NCI-H1417 (cell line): ENCODE results near the gene MC2R.

Experiments
- DNase-seq, 3 experiments: peaks; one replicate each; lab custom pipeline; 2025; lab: John Stamatoyannopoulos, UW

Gene MC2R

DNA sequence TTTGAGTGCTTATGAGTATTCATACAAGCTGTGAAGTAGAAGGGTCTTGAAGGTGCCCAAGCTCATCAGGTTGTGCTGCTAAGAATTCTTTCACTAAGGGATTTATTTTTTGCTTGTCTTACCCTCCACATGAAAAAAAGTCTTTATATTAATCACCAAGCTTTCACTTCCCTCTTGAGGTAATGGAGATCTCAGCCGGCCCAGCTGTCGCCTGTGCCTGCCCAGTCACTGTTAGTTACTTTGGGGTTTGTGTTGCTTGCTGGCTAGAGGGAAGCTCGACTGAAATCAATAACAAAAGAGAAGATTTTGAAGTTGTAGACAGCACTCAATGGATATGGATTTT is 21.9 kb downstream of the MC2R start:
- DNase-seq = no peak

DNA sequence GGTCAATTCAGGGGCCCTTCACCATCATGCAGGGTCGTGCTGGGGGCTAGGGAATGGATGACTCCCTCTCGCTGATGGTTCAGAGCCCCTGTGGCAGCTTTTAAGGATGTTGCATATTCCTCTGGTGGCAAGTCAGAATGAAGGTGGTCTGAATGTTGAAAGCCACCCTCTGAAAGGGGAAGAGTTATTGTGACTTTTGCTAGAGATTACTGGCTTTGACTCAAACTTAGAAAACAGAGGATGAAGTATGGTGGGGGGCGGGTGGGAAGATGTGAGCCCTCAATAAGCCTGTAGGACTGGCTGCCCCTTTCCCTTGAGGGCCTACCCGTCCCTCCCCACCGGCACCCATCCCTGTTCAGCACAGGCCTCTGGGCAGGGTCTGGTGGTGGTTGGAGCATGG is 23.2 kb downstream of the MC2R start:
- DNase-seq = no peak

DNA sequence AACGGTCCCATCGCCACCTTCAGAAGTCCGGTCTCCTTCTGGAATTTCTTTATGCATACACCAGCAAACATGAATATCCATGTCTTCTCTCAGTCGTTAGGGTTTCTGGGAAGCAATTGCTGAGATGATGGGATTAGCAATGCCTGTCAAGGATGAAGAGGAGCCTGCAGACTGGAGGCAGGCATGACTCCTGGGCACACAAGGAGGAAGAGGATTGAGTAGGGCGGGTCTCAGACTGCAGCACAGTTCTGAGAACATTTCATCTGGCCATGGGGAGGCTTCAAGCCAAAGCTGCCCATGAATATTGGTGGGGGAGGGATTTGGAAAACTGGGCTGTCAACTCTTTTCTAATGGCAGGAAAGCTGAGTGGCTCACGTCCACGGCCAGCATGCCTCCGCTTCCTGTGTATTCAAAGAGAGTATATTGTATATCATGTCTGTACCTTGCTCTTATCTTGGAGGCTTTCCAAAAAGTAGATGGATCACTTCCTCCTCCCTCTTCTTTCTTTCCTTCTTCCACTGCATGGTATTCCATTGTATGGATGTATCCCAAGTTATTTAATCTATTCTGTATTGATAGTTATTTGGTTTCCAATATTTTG is 24.5 kb downstream of the MC2R start:
- DNase-seq = no peak

- no peak for DNase-seq
These were observed 25.7 kb downstream of the MC2R start for GRCh38 chr18:13889671-13890070.

GRCh38 chr18:13888191-13888716 is 27.1 kb downstream of the MC2R start:
- no peak for DNase-seq

DNA sequence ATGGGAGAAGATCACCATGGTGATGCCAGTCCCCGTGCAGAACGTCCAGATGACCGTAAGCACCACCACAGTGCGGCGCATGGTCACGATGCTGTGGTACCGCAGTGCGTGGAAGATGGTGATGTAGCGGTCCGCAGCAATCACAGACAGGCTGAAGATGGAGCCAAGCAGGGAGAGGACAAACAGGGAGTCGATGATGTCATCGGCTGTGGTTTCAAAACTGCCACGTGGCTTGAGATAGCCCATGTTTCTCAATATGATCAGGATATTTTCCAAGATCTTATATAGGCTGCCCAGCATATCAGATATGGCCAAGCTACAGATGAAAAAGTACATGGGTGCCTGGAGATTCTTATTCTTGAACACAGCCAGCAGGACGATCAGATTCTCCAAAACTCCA is 30.3 kb downstream of the MC2R start:
- DNase-seq = no peak

DNA sequence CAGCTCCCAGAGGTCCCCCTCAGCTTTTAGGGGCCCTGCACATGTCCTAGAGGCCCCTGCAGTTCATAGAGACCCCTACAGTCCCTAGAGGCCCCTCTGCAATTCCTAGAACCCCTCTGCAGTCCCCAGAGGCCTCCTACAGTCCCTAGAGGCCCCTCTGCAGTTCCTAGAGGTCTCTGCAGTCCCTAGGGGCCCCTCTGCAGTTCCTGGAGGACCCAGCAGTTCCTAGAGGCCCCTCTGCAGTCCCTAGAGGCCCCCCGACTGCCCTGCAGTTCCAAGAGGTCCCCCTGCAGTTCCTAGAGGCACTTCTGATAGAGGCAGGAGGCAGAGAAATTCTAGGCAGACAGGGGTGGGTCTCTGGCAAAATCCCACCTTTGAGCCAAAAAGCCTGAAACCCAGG is 35.4 kb downstream of the MC2R start:
- DNase-seq = no peak

DNA sequence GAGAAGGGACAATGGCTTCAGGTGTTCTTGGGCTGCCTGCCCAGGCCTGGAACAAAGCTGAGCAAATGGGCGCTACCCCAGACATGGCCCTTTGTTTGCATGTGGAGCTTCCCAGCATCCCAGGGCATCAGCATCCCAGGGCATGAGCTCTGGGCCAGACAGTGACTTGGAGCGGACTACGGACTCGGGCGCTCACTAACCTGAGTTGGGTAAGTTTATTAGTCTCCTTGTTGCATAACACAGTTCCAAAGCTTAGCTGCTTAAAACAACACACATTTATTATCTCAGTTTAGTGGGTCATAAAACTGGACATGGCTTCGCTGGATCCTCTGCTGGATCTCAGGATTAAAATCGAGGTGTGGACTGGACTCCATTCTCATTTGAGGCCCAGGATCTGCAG is 35.8 kb downstream of the MC2R start:
- DNase-seq = no peak

DNA sequence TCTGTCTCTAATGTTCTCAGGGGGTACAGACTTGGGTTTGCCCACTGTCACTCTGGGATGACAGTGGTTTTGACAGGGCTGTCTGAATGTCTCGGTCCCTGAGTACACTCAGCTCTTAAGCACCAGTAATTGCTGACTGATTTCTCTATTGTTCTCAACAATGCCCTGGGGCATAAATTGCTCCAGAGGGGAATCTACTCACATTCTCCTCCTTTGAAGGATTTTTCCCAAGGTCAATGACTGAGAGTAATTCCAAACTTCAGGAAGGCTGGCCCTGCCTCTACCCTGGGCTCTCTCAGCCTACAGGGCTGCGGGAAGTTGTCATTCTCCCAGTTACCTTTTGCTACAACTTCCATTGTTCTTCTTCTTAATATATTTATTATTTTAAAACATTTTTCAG is 36.5 kb downstream of the MC2R start:
- peak in 1 of 3 experiments; percentile 27 for DNase-seq

- no peak for DNase-seq
These were observed 38.2 kb downstream of the MC2R start for GRCh38 chr18:13877157-13877556.

DNA sequence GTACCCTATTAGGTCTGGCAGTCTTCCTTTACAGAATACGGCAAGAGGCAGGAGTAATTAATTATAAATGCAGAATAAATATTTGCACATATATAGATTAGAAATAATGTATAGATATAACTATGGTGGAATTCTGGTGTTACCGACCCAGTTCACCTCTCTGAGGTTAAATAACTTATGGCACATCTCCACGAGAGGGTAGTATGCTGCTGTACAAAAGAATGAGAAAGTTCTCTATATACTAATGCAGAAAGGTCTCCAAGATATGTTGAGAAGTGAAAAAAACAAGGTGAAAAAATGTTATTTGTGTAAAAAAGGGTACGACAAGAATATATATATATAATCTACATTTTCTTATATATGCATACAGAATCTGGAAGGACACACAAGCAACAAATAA is 40.8 kb downstream of the MC2R start:
- DNase-seq = no peak

DNA sequence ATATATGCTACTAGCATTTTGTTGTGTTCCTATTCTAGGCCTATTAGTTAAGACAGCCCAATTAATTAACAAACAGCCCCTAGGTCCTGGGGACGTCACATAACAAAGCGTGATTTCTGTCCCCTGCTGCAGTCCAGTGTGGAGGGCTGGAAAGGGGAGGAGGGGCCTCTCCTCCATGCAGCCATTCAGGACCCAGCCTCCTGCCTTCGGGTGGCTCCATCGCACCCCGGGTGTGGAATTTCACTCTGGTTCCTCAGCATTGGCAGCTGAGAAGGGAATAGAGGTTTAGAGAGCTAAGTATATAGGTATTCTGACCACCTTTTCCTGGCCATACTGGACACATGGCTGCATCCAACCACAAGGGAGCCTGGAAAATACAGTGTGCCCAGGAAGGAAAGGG is 42.4 kb downstream of the MC2R start:
- no peak for DNase-seq

DNA sequence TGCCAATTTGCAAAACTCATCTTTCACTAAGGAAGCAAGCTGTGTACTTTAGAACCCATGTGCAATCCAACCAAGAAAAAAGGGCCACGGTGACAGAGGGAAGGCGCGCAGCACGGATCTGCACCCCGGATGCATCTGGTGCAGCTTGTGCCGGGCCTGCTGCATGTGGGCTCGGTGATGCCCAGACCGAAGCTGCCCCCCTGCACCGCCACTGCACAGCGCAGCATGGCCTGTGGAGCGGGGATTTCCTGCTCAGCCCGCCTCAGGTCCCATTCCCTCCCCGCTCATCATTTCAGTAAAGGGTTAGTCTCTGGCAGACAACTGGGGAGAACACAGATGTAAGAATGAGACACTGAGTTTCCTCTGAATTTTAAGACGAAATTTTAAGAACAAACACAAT is 43.0 kb downstream of the MC2R start:
- no peak for DNase-seq

DNA sequence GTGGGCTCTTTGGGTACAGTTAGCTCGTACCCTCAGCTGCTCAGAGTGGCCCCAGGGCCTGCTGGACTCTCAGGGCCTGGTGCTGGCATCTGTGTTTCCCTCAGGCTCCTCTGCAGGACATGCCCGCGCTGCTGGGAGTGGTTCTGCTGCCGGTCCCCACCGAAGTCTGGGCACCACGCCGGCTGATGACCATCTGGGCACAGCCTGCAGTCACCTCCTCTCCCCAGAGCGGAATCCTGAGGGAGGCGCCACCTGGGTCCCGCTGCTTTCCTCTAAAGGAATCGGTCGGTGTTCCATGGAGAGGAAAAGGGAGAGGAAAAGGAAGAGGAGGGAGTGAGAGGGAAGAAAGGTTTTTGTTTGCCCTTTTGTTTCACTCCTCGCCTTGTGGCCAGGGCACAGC is 43.6 kb downstream of the MC2R start:
- DNase-seq = no peak

GRCh38 chr18:13868501-13869271 is 46.6 kb downstream of the MC2R start:
- DNase-seq = peak in 1 of 3 experiments; percentile 39

DNA sequence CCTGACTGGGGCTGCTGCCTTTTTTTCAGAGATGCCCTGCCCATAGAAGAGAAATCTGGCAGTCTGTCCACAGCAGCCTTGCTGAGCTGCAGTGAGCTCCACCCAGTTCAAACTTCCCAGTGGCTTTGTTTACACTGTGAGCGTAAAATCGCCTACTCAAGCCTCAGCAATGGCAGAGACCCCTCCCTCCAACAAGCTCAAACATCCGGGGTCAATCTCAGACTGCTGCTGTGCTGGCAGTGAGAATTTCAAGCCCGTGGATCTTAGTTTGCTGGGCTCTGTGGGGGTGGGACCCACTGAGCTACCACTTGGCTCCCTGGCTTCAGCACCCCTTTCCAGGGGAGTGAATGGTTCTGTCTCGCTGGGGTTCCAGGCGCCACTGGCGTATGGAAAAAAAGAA is 52.4 kb downstream of the MC2R start:
- DNase-seq = peak in 1 of 3 experiments; percentile 6

GRCh38 chr18:13849791-13850190 is 65.5 kb downstream of the MC2R start:
- no peak for DNase-seq

DNA sequence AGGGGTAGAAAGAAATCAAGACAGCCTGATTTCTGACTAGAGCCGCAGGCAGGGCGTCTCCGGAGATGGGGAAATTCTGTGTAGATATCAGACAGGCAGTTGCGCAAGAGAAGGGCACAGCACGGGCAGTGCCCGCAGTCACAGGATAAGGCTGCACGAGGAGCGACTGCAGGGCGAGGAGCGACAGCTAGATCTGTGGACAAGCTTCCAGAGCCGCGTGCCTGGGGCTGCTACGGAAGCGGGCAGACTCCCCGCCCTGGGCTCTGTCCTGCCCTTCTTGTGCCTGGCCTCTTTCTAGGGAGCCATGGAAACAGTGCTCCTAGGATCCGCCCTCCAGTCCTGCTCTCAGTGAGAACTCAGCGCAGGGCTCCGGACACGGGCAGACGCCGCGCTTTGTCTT is 78.8 kb downstream of the MC2R start:
- no peak for DNase-seq

GRCh38 chr18:13835202-13835601 is 80.1 kb downstream of the MC2R start:
- DNase-seq = no peak

GRCh38 chr18:13834496-13835015 is 80.8 kb downstream of the MC2R start:
- no peak for DNase-seq
